GM12874 (cell line): ENCODE data around the gene SLC6A13.

ENCODE experiments used
- CTCF ChIP-seq: IDR thresholded peaks from 2 replicates; pipeline ENCODE4 v1.5.1; 2011; ENCODE audit warnings: low read depth, mild to moderate bottlenecking, control low read depth, low read length, moderate library complexity; ENCODE audit not compliant: insufficient read depth

Gene SLC6A13

DNA sequence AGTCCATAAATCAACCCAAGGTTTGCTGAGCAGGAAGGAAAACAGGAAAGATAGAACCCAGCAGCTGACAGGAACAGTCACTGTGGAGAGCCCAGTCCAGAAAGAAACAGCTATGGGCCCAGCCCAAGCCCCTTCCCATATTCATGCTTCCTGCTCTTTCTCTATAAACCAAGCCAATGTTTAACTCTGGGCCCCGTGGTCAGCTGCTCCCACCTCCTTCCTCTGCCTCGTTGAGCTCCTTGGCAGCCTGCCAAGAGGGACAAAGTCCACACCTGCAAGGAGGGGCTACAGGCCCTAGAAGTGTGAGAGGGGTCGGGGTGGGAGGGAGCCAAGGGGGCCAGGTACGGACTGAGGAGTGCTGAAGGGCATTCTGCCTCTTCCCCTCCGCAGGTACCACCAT is 10.0 kb downstream of the SLC6A13 start:
- TF ChIP-seq CTCF = no peak

DNA sequence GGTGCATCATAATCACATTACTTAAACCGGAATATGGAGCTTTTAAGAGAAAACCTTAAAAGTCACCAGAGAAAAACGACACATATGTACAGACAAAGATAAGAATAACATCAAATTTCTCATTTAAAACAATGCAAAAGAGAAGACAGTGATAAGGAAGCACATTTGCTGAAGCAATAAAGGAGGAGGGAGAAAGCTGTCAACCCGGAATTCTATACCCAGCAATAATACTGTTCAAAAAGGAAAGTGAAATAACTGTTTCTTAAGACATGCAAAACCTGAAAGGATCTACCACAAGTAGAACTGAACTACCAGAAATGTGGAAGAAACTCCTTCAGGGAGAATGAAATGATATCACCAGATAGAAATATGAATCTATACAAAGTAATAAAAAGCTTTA is 15.4 kb downstream of the SLC6A13 start:
- TF ChIP-seq CTCF = no peak

GRCh38 chr12:243381-243780 is 19.3 kb downstream of the SLC6A13 start:
- no peak for TF ChIP-seq CTCF

DNA sequence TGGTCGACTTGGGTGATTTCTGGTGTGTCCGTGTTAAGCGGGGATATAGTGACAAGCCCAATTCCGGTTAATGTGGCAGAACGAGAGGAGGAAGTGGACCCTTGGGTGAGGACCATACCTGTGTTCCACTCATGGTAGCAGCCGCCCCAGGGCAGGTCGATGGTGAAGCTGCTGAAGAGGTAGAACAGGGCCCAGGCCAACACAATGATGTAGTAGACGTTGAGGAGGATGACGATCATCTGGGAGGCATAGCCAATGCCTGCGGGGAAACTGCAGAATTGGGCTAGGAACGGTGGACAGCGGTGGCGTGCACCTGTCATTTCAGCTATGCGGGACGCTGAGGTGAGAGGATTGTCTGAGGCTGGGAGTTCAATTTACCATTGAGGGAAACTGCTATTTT is 20.1 kb downstream of the SLC6A13 start:
- TF ChIP-seq CTCF = no peak

GRCh38 chr12:241266-241665 is 21.4 kb downstream of the SLC6A13 start:
- TF ChIP-seq CTCF = no peak

DNA sequence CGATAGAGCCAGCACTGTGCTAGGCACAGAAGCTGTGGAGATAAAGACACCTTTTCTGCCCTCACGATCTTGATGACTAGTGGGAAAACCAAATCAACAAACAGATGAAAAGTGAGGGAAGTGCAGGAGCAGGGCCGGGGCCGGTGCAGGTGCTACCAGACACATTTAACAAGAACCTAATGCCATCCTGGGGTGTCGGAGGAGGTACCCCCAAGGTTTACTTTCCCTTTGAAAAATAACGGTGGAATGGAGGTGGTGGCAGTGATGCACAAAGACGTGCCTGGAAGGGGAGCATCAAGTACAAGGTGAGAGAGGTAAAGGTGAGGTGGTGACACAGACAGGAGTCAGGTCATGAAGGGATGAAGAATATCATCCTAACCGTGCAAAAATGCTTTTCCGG is 22.1 kb downstream of the SLC6A13 start:
- no peak for TF ChIP-seq CTCF

- no peak for TF ChIP-seq CTCF
These were observed 23.8 kb downstream of the SLC6A13 start for GRCh38 chr12:238736-239398.
